Activated T-helper 1 cell treated with anti-CD3 and anti-CD28 coated beads, Interleukin-12 subunit alpha, Interleukin-12 subunit beta, Interleukin-2, Interleukin-4 antibody, amounts not matched to agents 30 ng/mL and 10 ng/mL and 1 ng/mL, durations not matched to agents 14 hours and 24 hours and 36 hours (primary cell): ENCODE measurements around the gene GPRC5B. TPM values are rescaled to one million over a fixed set of nuclear protein-coding genes. Genes with fewer than 3 reads are reported as not detected.

ENCODE experiments used
- DNase-seq: peaks from one replicate; pipeline ENCODE4 v3.0.0; 2021; ENCODE audit warnings: low spot score
- H3K27ac Mint-ChIP-seq: one replicate; pipeline ENCODE4 v1.8.0; 2021; ENCODE audit warnings: mild to moderate bottlenecking, mixed read lengths
- H3K27me3 Mint-ChIP-seq: one replicate; pipeline ENCODE4 v1.8.0; 2022; ENCODE audit warnings: mild to moderate bottlenecking, moderate library complexity, mixed read lengths; ENCODE audit not compliant: insufficient read depth
- H3K36me3 Mint-ChIP-seq: one replicate; pipeline ENCODE4 v1.8.0; 2021; ENCODE audit warnings: low read depth, mixed read lengths
- H3K4me1 Mint-ChIP-seq: one replicate; pipeline ENCODE4 v1.8.0; 2021; ENCODE audit warnings: low read depth, mixed read lengths
- H3K4me3 Mint-ChIP-seq: one replicate; pipeline ENCODE4 v1.8.0; 2021; ENCODE audit warnings: mild to moderate bottlenecking, moderate library complexity, mixed read lengths
- H3K9me3 Mint-ChIP-seq: one replicate; pipeline ENCODE4 v1.8.0; 2021; ENCODE audit warnings: mixed read lengths
- intact Hi-C: fragments of 100-400 bp; cut with micrococcal nuclease; formaldehyde crosslinking; loops from one replicate; pipeline ENCODE4 v1.15.1; 2024
- total RNA-seq: library from RNA; stranded (reverse); gene quantifications from 2 replicates; pipeline ENCODE4 v1.2.3, GENCODE V29; 2022

The GPRC5B gene
- total RNA-seq, result not detected in 2 replicates

GRCh38 chr16:19884611-19885450, at the start of gene GPRC5B:
Gene GPRC5B, minus strand, starts transcription at chr16:19884848. Its CDS starts 12,003 bp downstream, at chr16:19872845.
- intact Hi-C loops, result loop anchor here (5.0 kb wide), 2 partner anchors 188 to 498 kb away; no protein-coding TSS in a partner anchor
- H3K4me3 Mint-ChIP-seq, result peak within 1 kb of the TSS; percentile 73
- H3K4me1 Mint-ChIP-seq, result peaks cover 16% of the 10 kb centered on the region
- H3K9me3 Mint-ChIP-seq, result no peaks in the 10 kb centered on the region
- H3K36me3 Mint-ChIP-seq, result no peaks in the 10 kb centered on the region
- H3K27ac Mint-ChIP-seq, result no peak within 1 kb of the TSS
- peak; percentile 26 for DNase-seq
- H3K27me3 Mint-ChIP-seq, result peaks cover 36% of the 10 kb centered on the region

GRCh38 chr16:19933740-19934139, 49.1 kb upstream of the GPRC5B start:
- H3K27ac Mint-ChIP-seq, result no peak overlapping the region
- no peaks in the 10 kb centered on the region for H3K9me3 Mint-ChIP-seq
- H3K27me3 Mint-ChIP-seq, result no peaks in the 10 kb centered on the region
- no peak overlapping the region for H3K4me3 Mint-ChIP-seq
- H3K36me3 Mint-ChIP-seq, result no peaks in the 10 kb centered on the region
- intact Hi-C loops, result no loop called here
- no peak for DNase-seq
- H3K4me1 Mint-ChIP-seq, result no peaks in the 10 kb centered on the region

DNA sequence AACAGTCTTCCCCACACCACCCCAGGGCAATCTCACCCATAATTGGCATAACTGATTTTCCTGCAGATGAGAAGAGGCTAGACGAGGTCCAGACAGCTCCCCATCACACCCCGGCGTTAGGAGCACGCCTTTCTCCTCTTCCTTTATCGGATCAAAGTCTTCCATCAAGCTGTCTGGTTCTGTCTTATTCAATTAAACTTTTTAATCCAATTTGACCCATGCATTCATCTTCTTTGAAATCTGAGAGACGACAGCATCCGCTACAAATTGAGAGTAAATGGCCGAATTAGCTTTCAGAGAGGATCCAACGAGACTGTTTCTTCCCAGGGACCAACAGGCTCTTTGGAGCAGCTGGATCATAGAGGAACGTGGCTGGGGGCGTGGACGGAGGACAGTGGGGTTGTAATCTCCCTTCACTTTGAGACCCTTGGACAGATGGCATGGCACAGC, 44.4 kb upstream of the GPRC5B start:
- no peaks in the 10 kb centered on the region for H3K36me3 Mint-ChIP-seq

GRCh38 chr16:19928432-19928831, 43.8 kb upstream of the GPRC5B start:
- Mint-ChIP-seq H3K27ac (no peak overlapping the region), H3K4me1 (no peaks in the 10 kb centered on the region), H3K9me3 (no peaks in the 10 kb centered on the region), H3K27me3 (no peaks in the 10 kb centered on the region), H3K4me3 (no peak overlapping the region), H3K36me3 (no peaks in the 10 kb centered on the region)
- intact Hi-C loops, result no loop called here
- DNase-seq, result no peak

More for the DNA sequence above, 44.4 kb upstream of the GPRC5B start:
- Mint-ChIP-seq H3K9me3 (no peaks in the 10 kb centered on the region), H3K27ac (no peak overlapping the region), H3K4me1 (no peaks in the 10 kb centered on the region), H3K4me3 (no peak overlapping the region), H3K27me3 (no peaks in the 10 kb centered on the region)
- no peak for DNase-seq
- intact Hi-C loops, result no loop called here

- Mint-ChIP-seq H3K27me3 (no peaks in the 10 kb centered on the region), H3K36me3 (no peaks in the 10 kb centered on the region), H3K4me3 (no peak overlapping the region), H3K4me1 (no peaks in the 10 kb centered on the region), H3K9me3 (no peaks in the 10 kb centered on the region), H3K27ac (no peak overlapping the region)
- no peak for DNase-seq
- intact Hi-C loops, result no loop called here
Observed at GRCh38 chr16:19926449-19927390, 42.1 kb upstream of the GPRC5B start.

DNA sequence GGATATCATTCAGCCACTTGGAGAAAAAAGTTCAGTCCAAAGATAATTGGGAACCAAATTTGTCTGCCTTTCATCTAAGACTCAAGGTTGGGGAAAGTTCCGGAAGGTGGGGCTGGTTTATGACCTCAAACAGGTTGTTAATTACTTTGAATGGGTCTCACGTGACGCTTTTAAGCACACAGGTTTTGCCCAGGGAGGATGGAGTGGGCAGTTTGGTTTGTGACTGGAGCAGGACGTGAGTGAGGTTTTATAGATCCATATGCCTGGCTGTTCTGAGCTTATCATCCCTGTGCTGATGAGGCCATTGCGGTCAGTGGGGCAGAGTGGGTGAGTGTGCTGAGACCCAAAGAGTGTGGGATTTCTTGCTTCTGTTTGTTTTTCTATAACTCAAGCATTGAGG, 38.7 kb upstream of the GPRC5B start:
- no peak overlapping the region for H3K27ac Mint-ChIP-seq

GRCh38 chr16:19919142-19919541, 34.5 kb upstream of the GPRC5B start:
- Mint-ChIP-seq H3K36me3 (no peaks in the 10 kb centered on the region), H3K4me1 (no peaks in the 10 kb centered on the region), H3K9me3 (no peaks in the 10 kb centered on the region), H3K4me3 (no peak overlapping the region), H3K27me3 (no peaks in the 10 kb centered on the region), H3K27ac (no peak overlapping the region)
- intact Hi-C loops, result no loop called here
- DNase-seq, result no peak

More for the DNA sequence above, 38.7 kb upstream of the GPRC5B start:
- Mint-ChIP-seq H3K27me3 (no peaks in the 10 kb centered on the region), H3K9me3 (no peaks in the 10 kb centered on the region), H3K4me3 (no peak overlapping the region), H3K4me1 (no peaks in the 10 kb centered on the region), H3K36me3 (no peaks in the 10 kb centered on the region)
- no peak for DNase-seq
- intact Hi-C loops, result no loop called here

GRCh38 chr16:19916064-19916463, 31.4 kb upstream of the GPRC5B start:
- no peak overlapping the region for H3K4me3 Mint-ChIP-seq
- H3K27ac Mint-ChIP-seq, result no peak overlapping the region
- peaks cover 5% of the 10 kb centered on the region for H3K27me3 Mint-ChIP-seq
- intact Hi-C loops, result no loop called here
- no peaks in the 10 kb centered on the region for H3K4me1 Mint-ChIP-seq
- DNase-seq, result no peak
- no peaks in the 10 kb centered on the region for H3K9me3 Mint-ChIP-seq
- no peaks in the 10 kb centered on the region for H3K36me3 Mint-ChIP-seq

DNA sequence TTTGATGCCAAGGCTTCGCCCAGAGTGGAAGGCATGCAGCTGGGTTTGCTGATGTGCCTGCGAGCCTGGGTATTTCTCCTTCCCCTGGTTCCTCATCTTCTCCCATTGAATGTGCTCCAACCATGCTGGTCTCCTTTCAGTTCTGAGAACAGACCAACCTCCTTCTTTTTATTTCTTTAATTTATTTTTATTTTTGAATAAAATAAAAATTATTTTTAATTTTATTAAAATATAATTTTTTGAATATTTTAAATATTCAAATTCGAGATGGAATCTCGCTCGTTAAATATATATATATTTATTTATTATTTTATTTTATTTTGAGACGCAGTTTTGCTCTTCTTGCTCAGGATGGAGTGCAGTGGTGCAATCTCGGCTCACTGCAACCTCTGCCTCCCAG, 30.2 kb upstream of the GPRC5B start:
- Mint-ChIP-seq H3K4me1 (no peaks in the 10 kb centered on the region), H3K4me3 (no peak overlapping the region), H3K27ac (no peak overlapping the region), H3K9me3 (no peaks in the 10 kb centered on the region), H3K36me3 (no peaks in the 10 kb centered on the region), H3K27me3 (peaks cover 5% of the 10 kb centered on the region)
- intact Hi-C loops, result no loop called here
- DNase-seq, result no peak

DNA sequence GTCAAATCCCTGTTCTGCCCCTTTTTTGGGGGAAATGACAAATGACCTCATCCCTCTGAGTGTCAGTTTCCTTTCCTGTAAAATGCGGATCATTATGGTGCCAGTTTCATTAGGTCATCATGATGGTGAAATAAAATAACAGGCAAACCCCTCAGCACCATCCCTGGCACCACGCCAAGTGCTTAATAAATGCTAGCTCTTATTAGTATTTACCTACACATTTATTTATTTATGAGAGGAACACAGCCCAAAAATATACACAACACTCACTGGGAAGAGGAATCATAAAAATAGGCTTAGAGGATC, 28.6 kb upstream of the GPRC5B start:
- no peak for DNase-seq
- intact Hi-C loops, result no loop called here
- H3K4me3 Mint-ChIP-seq, result no peak overlapping the region
- H3K27me3 Mint-ChIP-seq, result peaks cover 5% of the 10 kb centered on the region
- H3K4me1 Mint-ChIP-seq, result no peaks in the 10 kb centered on the region
- H3K36me3 Mint-ChIP-seq, result no peaks in the 10 kb centered on the region
- H3K9me3 Mint-ChIP-seq, result no peaks in the 10 kb centered on the region
- H3K27ac Mint-ChIP-seq, result no peak overlapping the region

DNA sequence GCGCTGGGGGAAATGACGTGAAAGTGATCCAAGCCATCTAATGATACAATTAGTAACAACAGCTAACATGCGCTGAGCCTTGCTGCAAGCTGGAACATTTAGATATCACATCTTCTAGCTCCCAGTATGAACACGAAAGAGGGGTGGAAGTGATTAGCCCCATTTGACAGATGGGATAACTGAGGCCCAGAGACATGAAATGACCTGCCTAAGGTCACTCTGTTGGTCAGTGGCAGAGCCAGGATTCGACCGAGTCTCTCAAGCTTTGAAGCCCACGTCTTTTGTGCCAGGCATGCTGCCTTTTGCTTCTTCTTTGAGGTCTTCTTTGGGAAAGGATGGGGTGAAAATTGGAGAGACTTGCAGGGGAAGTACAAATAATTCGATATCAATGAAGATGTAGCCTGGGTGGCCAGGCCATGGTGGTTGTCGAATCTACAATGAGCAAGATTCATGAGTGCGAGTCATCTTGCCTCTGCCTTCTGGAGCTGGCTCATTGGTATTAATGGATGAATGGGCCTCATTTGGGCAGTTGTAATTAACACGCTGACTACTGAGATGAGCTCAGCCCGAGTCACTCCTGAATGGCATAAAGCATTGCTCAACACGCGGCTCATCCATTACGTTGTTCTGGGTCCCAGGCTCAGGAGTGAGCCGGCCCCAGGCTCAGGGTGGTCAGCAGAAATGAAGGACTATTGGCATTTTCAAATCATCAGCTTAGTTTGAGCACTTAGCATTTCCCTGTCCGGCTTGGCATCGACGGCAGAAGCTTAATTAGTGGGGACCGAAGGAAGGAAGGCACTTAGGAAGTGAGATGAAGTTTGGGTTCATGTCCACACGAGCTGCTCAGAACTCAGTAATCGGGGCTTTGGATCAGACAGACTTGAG, 28.0 kb upstream of the GPRC5B start:
- H3K4me1 Mint-ChIP-seq, result peaks cover 5% of the 10 kb centered on the region
- intact Hi-C loops, result no loop called here
- no peak overlapping the region for H3K27ac Mint-ChIP-seq
- H3K27me3 Mint-ChIP-seq, result peaks cover 5% of the 10 kb centered on the region
- no peaks in the 10 kb centered on the region for H3K36me3 Mint-ChIP-seq
- no peak overlapping the region for H3K4me3 Mint-ChIP-seq
- no peak for DNase-seq
- H3K9me3 Mint-ChIP-seq, result no peaks in the 10 kb centered on the region

- peaks cover 13% of the 10 kb centered on the region for H3K4me1 Mint-ChIP-seq
- H3K4me3 Mint-ChIP-seq, result no peak overlapping the region
- no peaks in the 10 kb centered on the region for H3K36me3 Mint-ChIP-seq
- DNase-seq, result no peak
- H3K9me3 Mint-ChIP-seq, result no peaks in the 10 kb centered on the region
- H3K27ac Mint-ChIP-seq, result no peak overlapping the region
- intact Hi-C loops, result no loop called here
- peaks cover 5% of the 10 kb centered on the region for H3K27me3 Mint-ChIP-seq
Observed at GRCh38 chr16:19911747-19912454, 27.3 kb upstream of the GPRC5B start.
